ENCODE data around the gene FBLN1. TPM values are rescaled to one million over a fixed set of nuclear protein-coding genes. Genes with fewer than 3 reads are reported as not detected.

The FBLN1 gene
- total and polyA plus RNA-seq, 9 of the 15 experiments (the other 6 are each of a cell fraction or from before 2014, with no cell fraction given), result 0.66 TPM; not detected in 8

DNA sequence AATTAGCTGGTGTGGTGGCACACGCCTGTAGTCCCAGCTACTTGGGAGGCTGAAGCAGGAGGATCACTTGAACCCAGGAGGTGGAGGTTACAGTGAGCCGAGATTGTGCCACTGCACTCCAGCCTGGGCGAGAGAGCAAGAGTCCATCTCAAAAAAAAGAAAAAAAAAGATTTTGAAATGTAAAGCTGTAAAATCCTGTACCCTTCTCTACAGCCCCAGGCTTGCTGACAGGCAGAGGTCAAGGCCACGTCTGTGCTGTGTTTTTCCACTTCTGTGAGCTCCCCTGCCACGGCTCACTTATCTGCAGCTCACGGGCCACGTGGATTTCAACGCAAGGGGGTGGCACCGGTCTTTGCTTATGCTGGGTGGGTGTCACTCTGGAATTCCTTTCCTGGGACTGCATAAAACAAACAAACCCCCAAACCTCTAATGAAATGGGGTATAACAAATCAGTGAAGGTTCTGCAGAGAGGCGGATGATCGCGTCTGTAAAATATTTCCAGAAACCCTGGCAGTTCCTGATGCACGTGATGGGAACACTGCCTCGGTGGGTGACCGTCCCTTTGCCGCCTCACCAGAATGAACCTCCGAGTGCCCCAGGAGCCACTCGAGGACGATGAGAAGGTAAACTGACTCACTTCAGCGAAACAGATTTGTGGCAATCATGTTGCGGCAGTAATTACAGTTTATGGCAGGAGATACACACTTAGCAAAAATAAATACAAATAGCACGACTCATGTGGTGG is 125.0 kb downstream of the FBLN1 start (continued):
- TF ChIP-seq KAT8 (IDR thresholded peaks at IDR 0.05; ENCODE audit: low read depth) (no peak), POLR2B (IDR thresholded peaks at IDR 0.05; ENCODE audit: low read depth, partially characterized antibody) (no peak)

DNA sequence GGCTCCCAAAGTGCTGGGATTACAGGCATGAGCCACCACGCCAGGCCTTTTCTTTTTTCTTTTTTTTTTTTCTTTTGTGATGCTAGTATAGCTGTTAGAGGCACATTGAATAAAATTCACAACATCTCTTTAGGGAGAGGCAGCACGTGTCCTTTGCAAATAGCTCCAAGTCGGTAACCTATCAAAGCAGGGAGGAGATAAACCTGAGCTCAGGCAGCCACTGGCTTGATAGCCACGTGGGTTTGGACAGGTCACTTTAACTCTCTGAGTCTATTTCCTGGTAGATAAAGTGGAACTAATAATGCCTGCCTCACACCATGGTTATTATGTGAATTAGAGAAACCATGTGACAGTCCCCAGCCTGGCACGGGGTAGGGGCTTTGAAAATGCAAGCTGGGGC is 125.8 kb downstream of the FBLN1 start:
- TF ChIP-seq ZC3H11A (IDR thresholded peaks at IDR 0.05; ENCODE audit: low read depth, low read length) (no peak), KLF1 (tag; IDR thresholded peaks at IDR 0.05) (no peak), ZNF274 (IDR thresholded peaks at IDR 0.05; ENCODE audit: borderline replicate concordance, low read depth, low read length) (no peak), HMGN3 (IDR thresholded peaks at IDR 0.05; ENCODE audit: borderline replicate concordance, extremely low read depth, insufficient read length, low read depth, low read length) (no peak), PHB (CRISPR knock-in tag; IDR thresholded peaks at IDR 0.05) (no peak), HCFC1 (IDR thresholded peaks at IDR 0.05; ENCODE audit: low read depth, low read length) (no peak), ZNF41 (CRISPR knock-in tag; conservative IDR thresholded peaks at IDR 0.05) (no peak), PCBP1 (IDR thresholded peaks at IDR 0.05; ENCODE audit: low read depth, low read length, poor library complexity, severe bottlenecking) (no peak)
- TF ChIP-seq, protein P1, sequence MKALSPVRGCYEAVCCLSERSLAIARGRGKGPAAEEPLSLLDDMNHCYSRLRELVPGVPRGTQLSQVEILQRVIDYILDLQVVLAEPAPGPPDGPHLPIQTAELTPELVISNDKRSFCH (CRISPR knock-in tag; IDR thresholded peaks at IDR 0.05), result no peak
- TF ChIP-seq, protein P1 (tag; IDR thresholded peaks at IDR 0.05), result no peak
- ATAC-seq, result no peak
- H3K9me3 ChIP-seq (replicated peaks; ENCODE audit: control insufficient read depth, insufficient read depth, low read depth, low read length), result no peaks in the 10 kb centered on the region
- no peak overlapping the region for H2AFZ ChIP-seq (ENCODE audit: low read depth, low read length)
- H3K36me3 ChIP-seq (ENCODE audit: control insufficient read depth, insufficient read depth, low read length), result no peaks in the 10 kb centered on the region
- 0% methylated on average over 4 of the region's 5 CpGs for WGBS (ENCODE audit: insufficient coverage, low coverage, missing lambda C conversion rate)
- no peaks in the 10 kb centered on the region for H3K79me2 ChIP-seq (ENCODE audit: control insufficient read depth, insufficient read depth, low read length)
- no TSS peak for BruUV-seq (replicated peaks)
- no peaks in the 10 kb centered on the region for H4K20me1 ChIP-seq (replicated peaks; ENCODE audit: control insufficient read depth, insufficient read depth, low read length)
- intact Hi-C loops (cut with micrococcal nuclease), result no loop called here
- H3K4me2 ChIP-seq (ENCODE audit: insufficient read depth, low read length), result no peak overlapping the region
- H3K4me1 ChIP-seq (replicated peaks in 1 of 2; ENCODE audit: control insufficient read depth in 2 of 2, insufficient read depth in 2 of 2, low read length in 2 of 2), result peaks cover 0 to 5% of the 10 kb centered on the region in 2 experiments; a peak in 1 of 5 replicates
- H3K27ac ChIP-seq (ENCODE audit: extremely low read depth, low read depth, low read length), result no peak overlapping the region
- no peak for DNase-seq (ENCODE audit: extremely low read depth in 1 of 4, low spot score in 3 of 4)
- H3K9me1 ChIP-seq (ENCODE audit: control insufficient read depth, insufficient read depth, low read length), result no peaks in the 10 kb centered on the region
- CTCF ChIA-PET (ENCODE audit: low intra/inter-chr PET ratio), result no interaction called here
- peaks cover 4 to 33% of the 10 kb centered on the region in 2 experiments; a peak in 2 of 5 replicates for H3K27me3 ChIP-seq (ENCODE audit: control insufficient read depth in 2 of 2, insufficient read depth in 2 of 2, low read length in 2 of 2)
- H3K4me3 ChIP-seq, result no peak overlapping the region
- in situ Hi-C loops (cut with MboI), result no loop called here
- no peak for FAIRE-seq
- H3K9ac ChIP-seq (ENCODE audit: insufficient read depth in 1 of 2, low read depth in 2 of 2, low read length in 2 of 2), result no peak overlapping the region
- POLR2A ChIA-PET, result no interaction called here

Data from K562 (cell line).